Neural cell (in vitro differentiated cells): Measurements from ENCODE around the gene DHRS3. TPM values are rescaled to one million over a fixed set of nuclear protein-coding genes. Genes with fewer than 3 reads are reported as not detected.

Source experiments
- H2AFZ ChIP-seq: fragments of 200-600, 300-800 bp; sonication (generic), shearing (Covaris generic); 2 replicates; pipeline ENCODE4 v1.6.0; 2014; ENCODE audit warnings: low read depth, mild to moderate bottlenecking, antibody characterized with exemption, low read length, moderate library complexity
- H3F3A ChIP-seq: fragments of 200-600 bp; shearing (Covaris generic); 2 replicates; pipeline ENCODE4 v1.6.1; 2016; ENCODE audit warnings: mild to moderate bottlenecking, moderate library complexity, mixed read lengths, antibody characterized with exemption, low read length; ENCODE audit not compliant: insufficient read depth, poor library complexity, severe bottlenecking
- H3K27ac ChIP-seq: fragments of 200-600, 300-800 bp; sonication (generic), shearing (Covaris generic); 2 replicates; pipeline ENCODE4 v1.5.1; 2014; ENCODE audit warnings: mild to moderate bottlenecking, low read length, moderate library complexity
- H3K27me3 ChIP-seq: fragments of 300-800, 200-600 bp; sonication (generic), shearing (Covaris generic); 2 replicates; pipeline ENCODE4 v1.6.0; 2014; ENCODE audit warnings: mild to moderate bottlenecking, low read depth, low read length, moderate library complexity; ENCODE audit not compliant: insufficient read depth
- H3K36me3 ChIP-seq: fragments of 300-800, 200-600 bp; sonication (generic), shearing (Covaris generic); 2 replicates; pipeline ENCODE4 v1.5.1; 2014; ENCODE audit warnings: mild to moderate bottlenecking, antibody characterized with exemption, low read length, moderate library complexity; ENCODE audit not compliant: insufficient read depth
- H3K4me2 ChIP-seq: fragments of 300-800, 200-600 bp; sonication (generic), shearing (Covaris generic); 2 replicates; pipeline ENCODE4 v1.6.0; 2014; ENCODE audit warnings: mild to moderate bottlenecking, low read length
- H3K4me3 ChIP-seq: fragments of 300-800, 200-600 bp; sonication (generic), shearing (Covaris generic); 2 replicates; pipeline ENCODE4 v1.5.1; 2014; ENCODE audit warnings: mild to moderate bottlenecking, low read length, moderate library complexity
- H3K79me2 ChIP-seq: fragments of 200-600 bp; shearing (Covaris generic); replicated peaks from 2 replicates; pipeline ENCODE4 v1.6.0; 2014; ENCODE audit warnings: mild to moderate bottlenecking, low read length, moderate library complexity; ENCODE audit not compliant: insufficient read depth
- H3K9ac ChIP-seq: fragments of 300-800, 200-600 bp; sonication (generic), shearing (Covaris generic); 2 replicates; pipeline ENCODE4 v1.6.1; 2016; ENCODE audit warnings: mild to moderate bottlenecking, low read length, mixed read lengths
- H3K9me2 ChIP-seq: fragments of 200-600 bp; shearing (Covaris generic); 2 replicates; pipeline ENCODE4 v1.6.1; 2016; ENCODE audit warnings: mild to moderate bottlenecking, low read length, mixed read lengths; ENCODE audit not compliant: insufficient read depth
- H3K9me3 ChIP-seq: fragments of 200-600, 300-800 bp; sonication (generic), shearing (Covaris generic); 2 replicates; pipeline ENCODE4 v1.6.1; 2016; ENCODE audit warnings: mild to moderate bottlenecking, mixed run types, low read length, moderate library complexity, mixed read lengths
- H4K20me1 ChIP-seq: fragments of 200-600 bp; shearing (Covaris generic); 2 replicates; pipeline ENCODE4 v1.6.1; 2016; ENCODE audit warnings: mild to moderate bottlenecking, mixed run types; ENCODE audit not compliant: insufficient read depth
- EP300 ChIP-seq: fragments of 450-650 bp; conservative IDR thresholded peaks from 2 replicates; pipeline ENCODE4 v1.6.1; 2014; ENCODE audit warnings: antibody characterized with exemption, mild to moderate bottlenecking, moderate library complexity; ENCODE audit not compliant: poor library complexity, severe bottlenecking
- EZH2 ChIP-seq: fragments of 200-600, 300-800 bp; shearing (Covaris generic), sonication (generic); IDR thresholded peaks from 2 replicates; pipeline ENCODE4 v1.6.1; 2014; ENCODE audit warnings: antibody characterized with exemption, low read length, borderline replicate concordance, mild to moderate bottlenecking; ENCODE audit not compliant: insufficient read depth, poor library complexity, severe bottlenecking
- MXI1 ChIP-seq: fragments of 450-650 bp; conservative IDR thresholded peaks from 2 replicates; pipeline ENCODE4 v1.6.1; 2014; ENCODE audit warnings: antibody characterized with exemption, mild to moderate bottlenecking; ENCODE audit not compliant: poor library complexity, severe bottlenecking
- POLR2AphosphoS5 ChIP-seq: IDR thresholded peaks from 2 replicates; pipeline ENCODE4 v1.6.1; 2012
- RAD21 ChIP-seq: fragments of 450-650 bp; conservative IDR thresholded peaks from 2 replicates; pipeline ENCODE4 v1.6.1; 2014; ENCODE audit warnings: antibody characterized with exemption, mild to moderate bottlenecking, moderate library complexity
- SMC3 ChIP-seq: fragments of 450-650 bp; conservative IDR thresholded peaks from 2 replicates; pipeline ENCODE4 v1.6.1; 2014; ENCODE audit warnings: antibody characterized with exemption, mild to moderate bottlenecking, moderate library complexity; ENCODE audit not compliant: poor library complexity
- TAF1 ChIP-seq: IDR thresholded peaks from 2 replicates; pipeline ENCODE4 v1.6.1; 2012; ENCODE audit warnings: low read depth
- polyA plus RNA-seq: library from polyadenylated mRNA; depleted of rRNA; stranded (reverse); fragments of >200 nt; gene quantifications from 2 replicates; pipeline ENCODE4 v1.2.3, GENCODE V29; 2014
- TF ChIP-seq, protein P1 (sequence below): IDR thresholded peaks from 2 replicates; pipeline ENCODE4 v1.6.1; 2012; ENCODE audit warnings: borderline replicate concordance
- TF ChIP-seq, protein P2 (sequence below): fragments of 450-650 bp; IDR thresholded peaks from 2 replicates; pipeline ENCODE4 v1.5.1; 2014; ENCODE audit warnings: antibody characterized with exemption, mild to moderate bottlenecking, moderate library complexity; ENCODE audit not compliant: poor library complexity, severe bottlenecking

Gene DHRS3
- polyA plus RNA-seq, 1 donor from 2014 or later, result 0.22 TPM

DNA sequence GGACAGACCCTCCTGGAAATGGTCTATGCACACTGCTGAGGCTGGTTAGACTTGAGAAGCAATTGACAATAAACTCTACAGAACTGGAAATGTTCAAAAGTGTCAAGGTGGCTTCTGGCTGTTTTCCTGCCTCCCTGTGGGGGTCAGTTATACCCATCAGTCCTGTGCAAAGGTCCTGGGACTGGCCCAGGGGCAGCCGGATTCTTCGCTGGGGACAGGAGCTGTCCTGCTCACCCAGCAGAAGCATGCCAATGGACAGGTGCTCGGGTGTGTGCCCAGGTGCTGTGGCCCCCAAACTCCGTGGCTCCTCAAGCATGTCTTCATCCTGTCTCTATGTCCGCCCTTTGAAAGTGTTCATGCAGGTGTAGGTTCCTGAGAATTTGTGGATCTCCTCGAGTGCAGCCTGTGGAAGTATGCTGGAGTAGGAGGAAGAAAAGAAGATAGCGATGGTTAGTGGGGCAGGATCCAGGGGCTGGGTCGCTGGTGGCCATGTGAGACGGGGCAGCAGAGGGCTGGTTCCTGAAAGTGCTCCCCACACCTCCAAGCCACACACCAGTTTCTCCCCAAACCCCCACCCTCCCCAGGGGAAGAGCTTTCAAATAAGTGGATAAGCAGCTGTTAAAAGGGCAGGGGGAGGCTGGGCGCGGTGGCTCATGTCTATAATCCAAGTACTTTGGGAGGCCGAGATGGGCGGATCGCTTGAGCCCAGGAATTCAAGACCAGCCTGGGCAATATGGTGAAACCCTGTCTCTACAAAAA lies 49.8 kb downstream of the DHRS3 start:
- Histone ChIP-seq H3K4me2 (no peak overlapping the region), H3K4me3 (no peak overlapping the region), H3K36me3 (no peaks in the 10 kb centered on the region), H4K20me1 (no peaks in the 10 kb centered on the region), H2AFZ (no peak overlapping the region), H3F3A (no peaks in the 10 kb centered on the region), H3K9me3 (no peaks in the 10 kb centered on the region), H3K27me3 (no peaks in the 10 kb centered on the region), H3K9me2 (no peaks in the 10 kb centered on the region), H3K79me2 (no peaks in the 10 kb centered on the region), H3K9ac (no peak overlapping the region), H3K27ac (no peak overlapping the region)
- TF ChIP-seq TAF1, result no peak
- no peak for TF ChIP-seq MXI1
- no peak for TF ChIP-seq EZH2
- TF ChIP-seq, protein P1, sequence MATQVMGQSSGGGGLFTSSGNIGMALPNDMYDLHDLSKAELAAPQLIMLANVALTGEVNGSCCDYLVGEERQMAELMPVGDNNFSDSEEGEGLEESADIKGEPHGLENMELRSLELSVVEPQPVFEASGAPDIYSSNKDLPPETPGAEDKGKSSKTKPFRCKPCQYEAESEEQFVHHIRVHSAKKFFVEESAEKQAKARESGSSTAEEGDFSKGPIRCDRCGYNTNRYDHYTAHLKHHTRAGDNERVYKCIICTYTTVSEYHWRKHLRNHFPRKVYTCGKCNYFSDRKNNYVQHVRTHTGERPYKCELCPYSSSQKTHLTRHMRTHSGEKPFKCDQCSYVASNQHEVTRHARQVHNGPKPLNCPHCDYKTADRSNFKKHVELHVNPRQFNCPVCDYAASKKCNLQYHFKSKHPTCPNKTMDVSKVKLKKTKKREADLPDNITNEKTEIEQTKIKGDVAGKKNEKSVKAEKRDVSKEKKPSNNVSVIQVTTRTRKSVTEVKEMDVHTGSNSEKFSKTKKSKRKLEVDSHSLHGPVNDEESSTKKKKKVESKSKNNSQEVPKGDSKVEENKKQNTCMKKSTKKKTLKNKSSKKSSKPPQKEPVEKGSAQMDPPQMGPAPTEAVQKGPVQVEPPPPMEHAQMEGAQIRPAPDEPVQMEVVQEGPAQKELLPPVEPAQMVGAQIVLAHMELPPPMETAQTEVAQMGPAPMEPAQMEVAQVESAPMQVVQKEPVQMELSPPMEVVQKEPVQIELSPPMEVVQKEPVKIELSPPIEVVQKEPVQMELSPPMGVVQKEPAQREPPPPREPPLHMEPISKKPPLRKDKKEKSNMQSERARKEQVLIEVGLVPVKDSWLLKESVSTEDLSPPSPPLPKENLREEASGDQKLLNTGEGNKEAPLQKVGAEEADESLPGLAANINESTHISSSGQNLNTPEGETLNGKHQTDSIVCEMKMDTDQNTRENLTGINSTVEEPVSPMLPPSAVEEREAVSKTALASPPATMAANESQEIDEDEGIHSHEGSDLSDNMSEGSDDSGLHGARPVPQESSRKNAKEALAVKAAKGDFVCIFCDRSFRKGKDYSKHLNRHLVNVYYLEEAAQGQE, result no peak
- no peak for TF ChIP-seq RAD21
- TF ChIP-seq SMC3, result no peak
- no peak for TF ChIP-seq POLR2AphosphoS5
- no peak for TF ChIP-seq EP300
- TF ChIP-seq, protein P2, sequence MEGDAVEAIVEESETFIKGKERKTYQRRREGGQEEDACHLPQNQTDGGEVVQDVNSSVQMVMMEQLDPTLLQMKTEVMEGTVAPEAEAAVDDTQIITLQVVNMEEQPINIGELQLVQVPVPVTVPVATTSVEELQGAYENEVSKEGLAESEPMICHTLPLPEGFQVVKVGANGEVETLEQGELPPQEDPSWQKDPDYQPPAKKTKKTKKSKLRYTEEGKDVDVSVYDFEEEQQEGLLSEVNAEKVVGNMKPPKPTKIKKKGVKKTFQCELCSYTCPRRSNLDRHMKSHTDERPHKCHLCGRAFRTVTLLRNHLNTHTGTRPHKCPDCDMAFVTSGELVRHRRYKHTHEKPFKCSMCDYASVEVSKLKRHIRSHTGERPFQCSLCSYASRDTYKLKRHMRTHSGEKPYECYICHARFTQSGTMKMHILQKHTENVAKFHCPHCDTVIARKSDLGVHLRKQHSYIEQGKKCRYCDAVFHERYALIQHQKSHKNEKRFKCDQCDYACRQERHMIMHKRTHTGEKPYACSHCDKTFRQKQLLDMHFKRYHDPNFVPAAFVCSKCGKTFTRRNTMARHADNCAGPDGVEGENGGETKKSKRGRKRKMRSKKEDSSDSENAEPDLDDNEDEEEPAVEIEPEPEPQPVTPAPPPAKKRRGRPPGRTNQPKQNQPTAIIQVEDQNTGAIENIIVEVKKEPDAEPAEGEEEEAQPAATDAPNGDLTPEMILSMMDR, result no peak

DNA sequence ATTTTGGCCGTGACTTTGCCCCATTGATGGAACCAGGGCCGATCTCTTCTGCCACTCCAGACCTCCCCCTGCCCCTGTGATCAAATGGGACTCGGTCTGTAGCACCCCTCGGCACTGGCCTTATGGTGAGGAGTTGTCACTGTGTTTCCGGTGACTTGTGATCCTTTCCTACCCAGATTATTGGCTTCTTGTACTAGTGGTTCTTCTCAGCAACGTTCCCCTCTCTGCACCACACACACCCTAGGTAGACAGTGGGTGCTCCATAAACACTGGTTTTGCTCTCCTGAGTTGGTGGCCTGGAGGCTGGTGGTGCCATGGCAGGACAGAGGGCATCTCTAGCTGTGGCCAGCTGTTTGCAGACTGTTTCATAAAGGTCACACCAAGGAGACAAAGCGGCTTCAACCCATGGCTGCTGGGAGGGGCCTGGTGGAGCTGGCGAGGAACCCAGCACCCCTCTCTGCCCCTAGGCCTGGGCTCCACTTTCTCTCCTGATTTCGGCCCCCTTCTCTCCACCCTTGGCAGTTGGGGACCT lies 50.7 kb downstream of the DHRS3 start:
- H3K9me2 ChIP-seq, result no peaks in the 10 kb centered on the region
- no peak overlapping the region for H3K4me2 ChIP-seq
- no peak overlapping the region for H3K27ac ChIP-seq
- H3K27me3 ChIP-seq, result no peaks in the 10 kb centered on the region
- H3F3A ChIP-seq, result no peaks in the 10 kb centered on the region
- H3K36me3 ChIP-seq, result no peaks in the 10 kb centered on the region
- no peak overlapping the region for H3K9ac ChIP-seq
- H2AFZ ChIP-seq, result no peak overlapping the region
- TF ChIP-seq TAF1 (no peak), EZH2 (no peak)
- no peaks in the 10 kb centered on the region for H3K79me2 ChIP-seq
- H4K20me1 ChIP-seq, result no peaks in the 10 kb centered on the region
- H3K9me3 ChIP-seq, result no peaks in the 10 kb centered on the region
- H3K4me3 ChIP-seq, result no peak overlapping the region
